Activated CD4-positive, alpha-beta T cell treated with anti-CD3 and anti-CD28 coated beads for 36 hours (primary cell): ENCODE data around the gene CENPV. TPM values are rescaled to one million over a fixed set of nuclear protein-coding genes. Genes with fewer than 3 reads are reported as not detected.

Experiments
- ATAC-seq: fragments of 200-7000 bp; cut with Tn5 transposase; one replicate; pipeline ENCODE4 v1.10.0; 2021; ENCODE audit warnings: mild to moderate bottlenecking, moderate library complexity
- CTCF ChIA-PET: fragments of 350-600 bp; sonication (Branson Sonifier 250); formaldehyde crosslinking; loops from one replicate; lab custom pipeline; 2021; ENCODE audit warnings: antibody characterized with exemption; lab: Charles Lee
- POLR2A ChIA-PET: fragments of 350-600 bp; sonication (Branson Sonifier 250); formaldehyde crosslinking; loops from one replicate; lab custom pipeline; 2021; ENCODE audit warnings: antibody characterized with exemption, inconsistent platforms; lab: Charles Lee
- DNase-seq: peaks from one replicate; pipeline ENCODE4 v3.0.0-alpha.2; 2020
- H3K27ac Mint-ChIP-seq: one replicate; pipeline ENCODE4 v1.8.0; 2021; ENCODE audit warnings: mixed read lengths
- H3K27me3 Mint-ChIP-seq: one replicate; pipeline ENCODE4 v1.8.0; 2021; ENCODE audit warnings: mixed read lengths
- H3K36me3 Mint-ChIP-seq: one replicate; pipeline ENCODE4 v1.8.0; 2021; ENCODE audit warnings: low read depth, mixed read lengths
- H3K4me1 Mint-ChIP-seq: one replicate; pipeline ENCODE4 v1.8.0; 2021; ENCODE audit warnings: mixed read lengths
- H3K4me3 Mint-ChIP-seq: one replicate; pipeline ENCODE4 v1.8.0; 2021; ENCODE audit warnings: mild to moderate bottlenecking, moderate library complexity, mixed read lengths
- H3K9me3 Mint-ChIP-seq: one replicate; pipeline ENCODE4 v1.8.0; 2021; ENCODE audit warnings: low read depth, mixed read lengths
- intact Hi-C, 2 experiments: fragments of 100-400 bp; cut with DNase I in 1 of 2; cut with micrococcal nuclease in 1 of 2; formaldehyde crosslinking; loops; one replicate each; pipeline versions ENCODE4 v1.14.2 to v1.15.1; 2022 to 2024; cut with DNase I, micrococcal nuclease
- total RNA-seq, 2 experiments: library from RNA; stranded (reverse); gene quantifications; one replicate each; pipeline ENCODE4 v1.2.3, GENCODE V29; 2021

The CENPV gene
- total RNA-seq, 2 experiments from 2014 or later = 100 to 132 TPM

DNA sequence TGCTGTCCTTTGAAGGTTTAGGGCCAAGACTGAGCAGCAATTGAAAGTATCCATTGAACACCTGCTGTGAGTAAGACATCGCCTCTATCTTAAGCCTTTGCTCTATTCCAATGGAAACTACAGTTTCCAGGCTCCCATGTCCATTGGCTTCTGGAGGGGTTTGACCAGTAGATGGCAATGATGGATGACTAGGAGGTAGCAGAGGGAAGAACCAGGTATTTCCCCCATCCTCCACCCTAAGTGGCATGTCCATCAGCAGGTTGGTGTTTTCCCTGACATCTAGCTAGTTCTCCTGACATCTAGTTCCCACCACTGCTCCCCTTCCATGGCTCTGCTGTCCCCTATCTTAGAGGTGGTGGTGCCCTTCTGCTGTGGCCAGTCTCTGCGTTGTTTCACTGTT is 58.7 kb downstream of the CENPV start:
- Mint-ChIP-seq H3K4me3 (no peak overlapping the region), H3K36me3 (peaks cover 8% of the 10 kb centered on the region), H3K4me1 (peaks cover 20% of the 10 kb centered on the region), H3K27ac (no peak overlapping the region), H3K27me3 (no peaks in the 10 kb centered on the region), H3K9me3 (no peaks in the 10 kb centered on the region)
- POLR2A ChIA-PET = interaction anchor here (0.6 kb wide), 1 partner anchor 11 kb away, joined by 3 read pairs; no protein-coding TSS in a partner anchor
- ATAC-seq (no peak), DNase-seq (no peak)
- CTCF ChIA-PET = interaction anchor here (0.6 kb wide), 1 partner anchor 8 kb away, joined by 3 read pairs; no protein-coding TSS in a partner anchor
- intact Hi-C loops = no loop called here

GRCh38 chr17:16293931-16294330 is 59.3 kb downstream of the CENPV start:
- Mint-ChIP-seq H3K36me3 (peaks cover 9% of the 10 kb centered on the region), H3K9me3 (no peaks in the 10 kb centered on the region), H3K27ac (no peak overlapping the region), H3K4me3 (no peak overlapping the region), H3K27me3 (no peaks in the 10 kb centered on the region), H3K4me1 (peaks cover 26% of the 10 kb centered on the region)
- ATAC-seq (peak; percentile 66), DNase-seq (no peak)
- CTCF ChIA-PET = interaction anchor here (0.6 kb wide), 2 partner anchors 9 to 225 kb away, joined by 3 to 4 read pairs; no protein-coding TSS in a partner anchor
- POLR2A ChIA-PET = interaction anchor here (0.6 kb wide), 1 partner anchor 12 kb away, joined by 3 read pairs; no protein-coding TSS in a partner anchor
- intact Hi-C loops = no loop called here

Other genes with a start within 250 kb of the CENPV start
- 100 to 1,000 TPM; 110 to 155 TPM for gene NCOR1, start 137.9 kb downstream of the CENPV start, total RNA-seq
- gene PIGL, start 136.3 kb downstream of the CENPV start, total RNA-seq = 10 to 100 TPM; 33.4 to 33.6 TPM
- 1,000 to 10,000 TPM; 1,578 to 1,806 TPM for gene UBB, start 27.6 kb upstream of the CENPV start, total RNA-seq
- gene TRPV2, start 62.1 kb upstream of the CENPV start, total RNA-seq = 10 to 100 TPM; 24.3 to 35.6 TPM
- gene LRRC75A, start 138.7 kb upstream of the CENPV start, total RNA-seq = 1 to 10 TPM; 1.1 to 1.2 TPM
- 1 to 10 TPM; 9.4 TPM for gene ZNF287, start 215.7 kb upstream of the CENPV start, total RNA-seq